Measurements from ENCODE around the gene SIL1.
"Not testable (repeated sequence)": the region's sequence is repeated elsewhere in the genome, so short reads cannot be mapped to it uniquely, and the experiment has no call there.

SIL1 gene

DNA sequence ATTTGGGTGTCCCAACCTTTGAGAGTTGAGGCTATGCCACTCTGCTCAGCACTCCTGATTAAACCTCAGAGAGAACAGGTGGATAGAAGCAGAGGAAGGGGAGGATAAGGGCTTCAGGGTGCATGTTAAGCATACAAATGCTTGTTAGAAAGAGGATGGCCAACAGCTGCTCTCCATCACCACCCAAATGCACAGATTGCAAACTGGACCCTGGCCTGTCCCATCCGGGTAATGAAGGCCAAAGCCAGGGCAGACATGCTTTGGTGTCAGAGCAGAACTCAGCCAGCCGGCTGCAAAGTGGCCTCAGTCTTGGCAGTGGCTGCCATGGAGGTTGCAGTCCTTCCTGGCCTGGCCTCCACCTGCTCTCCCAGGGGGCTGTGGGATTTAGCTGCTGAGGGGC is 84.3 kb downstream of the SIL1 start:
- TF ChIP-seq, protein P1, sequence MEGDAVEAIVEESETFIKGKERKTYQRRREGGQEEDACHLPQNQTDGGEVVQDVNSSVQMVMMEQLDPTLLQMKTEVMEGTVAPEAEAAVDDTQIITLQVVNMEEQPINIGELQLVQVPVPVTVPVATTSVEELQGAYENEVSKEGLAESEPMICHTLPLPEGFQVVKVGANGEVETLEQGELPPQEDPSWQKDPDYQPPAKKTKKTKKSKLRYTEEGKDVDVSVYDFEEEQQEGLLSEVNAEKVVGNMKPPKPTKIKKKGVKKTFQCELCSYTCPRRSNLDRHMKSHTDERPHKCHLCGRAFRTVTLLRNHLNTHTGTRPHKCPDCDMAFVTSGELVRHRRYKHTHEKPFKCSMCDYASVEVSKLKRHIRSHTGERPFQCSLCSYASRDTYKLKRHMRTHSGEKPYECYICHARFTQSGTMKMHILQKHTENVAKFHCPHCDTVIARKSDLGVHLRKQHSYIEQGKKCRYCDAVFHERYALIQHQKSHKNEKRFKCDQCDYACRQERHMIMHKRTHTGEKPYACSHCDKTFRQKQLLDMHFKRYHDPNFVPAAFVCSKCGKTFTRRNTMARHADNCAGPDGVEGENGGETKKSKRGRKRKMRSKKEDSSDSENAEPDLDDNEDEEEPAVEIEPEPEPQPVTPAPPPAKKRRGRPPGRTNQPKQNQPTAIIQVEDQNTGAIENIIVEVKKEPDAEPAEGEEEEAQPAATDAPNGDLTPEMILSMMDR (IDR thresholded peaks at IDR 0.05), result no peak
- Histone ChIP-seq H3K4me1 (ENCODE audit: control insufficient read depth in 1 of 2, insufficient read depth in 1 of 2, low read depth in 1 of 2, low read length in 1 of 2) (no peaks in the 10 kb centered on the region), H3K36me3 (peaks cover 23% of the 10 kb centered on the region), H3K27me3 (no peaks in the 10 kb centered on the region), H3K9me3 (no peaks in the 10 kb centered on the region), H3K27ac (no peak overlapping the region), H3K4me3 (ENCODE audit: low read depth in 1 of 2, low read length in 1 of 2) (no peak overlapping the region)

DNA sequence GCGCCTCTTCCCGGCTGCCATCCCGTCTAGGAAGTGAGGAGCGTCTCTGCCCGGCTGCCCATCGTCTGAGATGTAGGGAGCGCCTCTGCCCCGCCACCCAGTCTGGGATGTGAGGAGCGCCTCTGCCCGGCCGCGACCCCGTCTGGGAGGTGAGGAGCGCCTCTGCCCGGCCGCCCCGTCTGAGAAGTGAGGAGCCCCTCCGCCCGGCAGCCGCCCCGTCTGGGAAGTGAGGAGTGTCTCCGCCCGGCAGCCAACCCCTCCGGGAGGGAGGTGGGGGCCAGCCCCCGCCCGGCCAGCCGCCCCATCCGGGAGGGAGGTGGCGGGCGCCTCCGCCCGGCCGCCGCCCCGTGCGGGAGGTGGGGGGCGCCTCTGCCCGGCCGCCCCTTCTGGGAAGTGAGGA is 85.8 kb downstream of the SIL1 start:
- not testable (repeated sequence) for H3K36me3 ChIP-seq; H3K4me3 ChIP-seq (ENCODE audit: low read depth in 1 of 2, low read length in 1 of 2); H3K27ac ChIP-seq; H3K27me3 ChIP-seq; H3K9me3 ChIP-seq; H3K4me1 ChIP-seq (ENCODE audit: control insufficient read depth in 1 of 2, insufficient read depth in 1 of 2, low read depth in 1 of 2, low read length in 1 of 2)

- Histone ChIP-seq H3K27ac (no peak overlapping the region), H3K4me3 (ENCODE audit: low read depth in 1 of 2, low read length in 1 of 2) (no peak overlapping the region), H3K27me3 (no peaks in the 10 kb centered on the region), H3K9me3 (no peaks in the 10 kb centered on the region), H3K4me1 (ENCODE audit: control insufficient read depth in 1 of 2, insufficient read depth in 1 of 2, low read depth in 1 of 2, low read length in 1 of 2) (no peaks in the 10 kb centered on the region), H3K36me3 (no peaks in the 10 kb centered on the region)
- TF ChIP-seq, protein P1 (IDR thresholded peaks at IDR 0.05), result no peak
Observed at GRCh38 chr5:139110526-139111168, 87.5 kb downstream of the SIL1 start.

DNA sequence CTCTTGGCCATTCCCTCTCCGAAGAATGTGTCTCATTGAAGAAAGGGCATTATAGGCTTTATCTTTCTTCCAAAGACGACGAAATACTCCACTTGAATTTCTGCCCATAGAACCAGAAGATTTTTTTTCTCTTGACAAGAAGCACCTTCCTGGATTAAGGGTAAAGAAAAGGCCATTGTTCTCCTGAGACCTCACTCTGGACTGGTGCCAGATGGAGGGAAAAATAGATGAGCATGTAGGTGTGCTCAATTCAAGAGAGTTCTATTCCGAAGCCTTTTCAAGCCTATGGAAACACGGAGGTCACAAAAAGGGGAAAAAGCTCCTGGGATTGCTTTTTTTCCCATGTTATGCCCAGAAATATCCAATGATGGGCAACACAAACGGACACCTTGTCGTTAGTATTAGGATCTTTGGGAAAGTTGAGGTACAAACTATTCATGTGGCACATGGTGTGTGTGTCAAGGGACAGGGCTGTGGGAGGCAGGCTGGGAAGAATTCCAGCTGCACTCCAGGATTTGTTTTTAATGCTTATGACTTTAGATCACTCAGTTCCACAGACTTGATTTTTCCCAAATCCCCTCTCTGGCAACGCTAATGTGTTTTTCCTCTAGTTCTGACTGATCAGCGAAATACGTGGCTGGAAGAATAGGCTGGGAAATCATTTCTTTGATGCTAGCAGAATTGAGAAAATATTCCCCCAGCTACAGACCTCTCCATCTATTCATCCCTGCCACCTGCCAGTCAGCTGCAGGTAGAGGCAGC is 89.9 kb downstream of the SIL1 start:
- Histone ChIP-seq H3K4me3 (ENCODE audit: low read depth in 1 of 2, low read length in 1 of 2) (no peak overlapping the region), H3K27me3 (no peaks in the 10 kb centered on the region), H3K36me3 (no peaks in the 10 kb centered on the region), H3K9me3 (no peaks in the 10 kb centered on the region), H3K4me1 (ENCODE audit: control insufficient read depth in 1 of 2, insufficient read depth in 1 of 2, low read depth in 1 of 2, low read length in 1 of 2) (no peaks in the 10 kb centered on the region), H3K27ac (no peak overlapping the region)
- TF ChIP-seq, protein P1 (IDR thresholded peaks at IDR 0.05), result no peak

DNA sequence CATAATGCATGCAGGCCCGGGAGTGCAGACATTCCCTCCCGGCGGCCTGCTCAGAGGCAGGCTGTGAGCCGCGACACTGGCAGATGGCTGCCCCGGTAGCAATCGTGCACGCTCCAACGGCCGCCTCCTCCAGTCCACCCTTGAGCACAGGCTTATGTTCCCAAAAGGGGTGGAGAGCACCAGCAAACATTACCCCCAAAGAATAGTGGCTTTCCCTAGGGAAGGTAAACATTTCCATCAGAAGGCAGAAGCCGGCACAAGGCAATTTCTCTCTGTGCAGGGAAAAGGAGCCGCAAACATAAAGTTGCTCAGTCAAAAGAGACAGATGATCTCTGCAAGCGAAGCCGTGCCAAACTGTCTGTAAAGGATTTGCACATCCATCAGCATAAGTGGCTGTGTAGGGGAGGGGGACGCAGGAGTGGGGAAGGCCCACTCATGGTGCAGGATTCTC is 92.5 kb downstream of the SIL1 start:
- no peak overlapping the region for H3K4me3 ChIP-seq (ENCODE audit: low read depth in 1 of 2, low read length in 1 of 2)
- H3K9me3 ChIP-seq, result no peaks in the 10 kb centered on the region
- TF ChIP-seq, protein P1 (IDR thresholded peaks at IDR 0.05), result no peak
- no peaks in the 10 kb centered on the region for H3K36me3 ChIP-seq
- no peaks in the 10 kb centered on the region for H3K4me1 ChIP-seq (ENCODE audit: control insufficient read depth in 1 of 2, insufficient read depth in 1 of 2, low read depth in 1 of 2, low read length in 1 of 2)
- H3K27ac ChIP-seq, result no peak overlapping the region
- H3K27me3 ChIP-seq, result no peaks in the 10 kb centered on the region

DNA sequence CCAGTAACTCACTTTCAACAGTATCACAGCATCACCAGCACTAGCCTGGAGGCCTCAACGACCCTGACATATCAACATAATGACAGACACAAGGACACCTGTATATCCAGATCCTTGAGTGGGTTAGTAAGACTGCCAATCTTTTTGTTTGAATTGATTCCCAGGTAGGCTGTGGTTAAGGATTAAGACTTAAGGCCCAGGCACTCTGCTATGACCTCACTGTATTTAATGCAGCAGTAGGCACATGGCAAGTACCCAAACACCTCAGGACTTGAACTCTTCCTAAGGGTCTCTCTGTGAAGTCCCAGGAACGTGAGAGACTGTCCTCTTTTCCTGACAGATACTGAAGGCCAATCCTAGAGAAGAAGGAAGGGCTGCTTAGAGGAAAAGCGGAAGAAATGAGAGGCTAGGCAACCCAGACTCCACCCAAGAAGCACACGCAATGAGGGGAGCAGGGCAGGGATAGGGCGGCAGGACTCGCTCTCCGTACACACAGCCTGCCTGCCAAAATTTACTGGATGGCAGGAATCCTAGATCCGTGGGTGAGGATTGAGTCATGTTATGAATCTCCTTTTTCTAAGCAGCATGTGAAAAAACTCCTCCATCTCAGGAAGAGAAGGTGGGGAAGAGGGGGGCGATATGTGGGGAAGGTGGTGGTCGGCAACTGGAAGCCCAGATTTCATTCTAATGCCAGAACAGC is 93.4 kb downstream of the SIL1 start:
- Histone ChIP-seq H3K4me1 (ENCODE audit: control insufficient read depth in 1 of 2, insufficient read depth in 1 of 2, low read depth in 1 of 2, low read length in 1 of 2) (no peaks in the 10 kb centered on the region), H3K36me3 (no peaks in the 10 kb centered on the region), H3K9me3 (no peaks in the 10 kb centered on the region), H3K27ac (no peak overlapping the region), H3K4me3 (ENCODE audit: low read depth in 1 of 2, low read length in 1 of 2) (no peak overlapping the region), H3K27me3 (no peaks in the 10 kb centered on the region)
- TF ChIP-seq, protein P1 (IDR thresholded peaks at IDR 0.05), result no peak

All from neutrophil (primary cell).